H1 (cell line): Measurements from ENCODE around the gene SRGAP3. TPM values are rescaled to one million over a fixed set of nuclear protein-coding genes. Genes with fewer than 3 reads are reported as not detected.

Source experiments
- polyA plus RNA-seq, 7 experiments: library from polyadenylated mRNA; depleted of rRNA in 3 of 7; stranded (reverse) in 5 of 7; unstranded in 2 of 7; fragments of >200 nt in 5 of 7; fragments of 200-250 nt in 2 of 7; gene quantifications; 1 replicate in 5 of 7; 2 replicates in 1 of 7; 4 replicates in 1 of 7; pipeline versions ENCODE4 v1.2.1 to v1.2.3, GENCODE V29; 2011 to 2013; ENCODE audit warnings: missing spikeins in 2 of 7, mixed read lengths in 2 of 7
- total RNA-seq: library from RNA; stranded (reverse); fragmentation: NEBNext Ultra II Directional; extraction: Animal tissue kit (Norgen Biotek cat#: 25700); gene quantifications from 2 replicates; pipeline ENCODE4 v1.2.1, GENCODE V29; 2021
- TF ChIP-seq, protein P1 (sequence below): fragments of 300-600 bp; sonication (generic); IDR thresholded peaks from 2 replicates; pipeline ENCODE4 v1.7.1; 2012; ENCODE audit warnings: low read length, moderate library complexity, mild to moderate bottlenecking, inconsistent platforms; ENCODE audit not compliant: insufficient replicate concordance

Gene SRGAP3
- total and polyA plus RNA-seq, 2 of the 8 experiments (the other 6 are each of a cell fraction or from before 2014, with no cell fraction given), result 5.8 to 11.4 TPM

DNA sequence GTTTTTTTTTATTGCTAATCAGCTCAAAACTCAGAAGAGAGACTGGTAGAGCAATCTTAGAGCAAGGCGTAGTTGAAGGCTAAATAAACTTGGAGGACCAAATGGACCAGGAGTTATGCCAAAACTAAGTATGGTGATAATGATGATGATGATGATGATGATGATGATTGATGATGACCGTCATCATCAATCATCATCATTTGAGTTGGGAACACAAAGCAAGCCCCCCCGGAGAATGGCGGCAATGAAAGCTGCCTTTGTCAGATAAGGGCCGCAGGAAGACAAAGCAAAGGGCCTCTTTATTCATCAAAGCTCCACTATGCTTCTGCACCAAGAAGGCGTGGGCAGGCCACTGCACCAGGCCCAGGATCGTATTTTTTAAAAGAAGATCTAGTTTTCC is 204.1 kb downstream of the SRGAP3 start (continued):
- TF ChIP-seq, protein P1, sequence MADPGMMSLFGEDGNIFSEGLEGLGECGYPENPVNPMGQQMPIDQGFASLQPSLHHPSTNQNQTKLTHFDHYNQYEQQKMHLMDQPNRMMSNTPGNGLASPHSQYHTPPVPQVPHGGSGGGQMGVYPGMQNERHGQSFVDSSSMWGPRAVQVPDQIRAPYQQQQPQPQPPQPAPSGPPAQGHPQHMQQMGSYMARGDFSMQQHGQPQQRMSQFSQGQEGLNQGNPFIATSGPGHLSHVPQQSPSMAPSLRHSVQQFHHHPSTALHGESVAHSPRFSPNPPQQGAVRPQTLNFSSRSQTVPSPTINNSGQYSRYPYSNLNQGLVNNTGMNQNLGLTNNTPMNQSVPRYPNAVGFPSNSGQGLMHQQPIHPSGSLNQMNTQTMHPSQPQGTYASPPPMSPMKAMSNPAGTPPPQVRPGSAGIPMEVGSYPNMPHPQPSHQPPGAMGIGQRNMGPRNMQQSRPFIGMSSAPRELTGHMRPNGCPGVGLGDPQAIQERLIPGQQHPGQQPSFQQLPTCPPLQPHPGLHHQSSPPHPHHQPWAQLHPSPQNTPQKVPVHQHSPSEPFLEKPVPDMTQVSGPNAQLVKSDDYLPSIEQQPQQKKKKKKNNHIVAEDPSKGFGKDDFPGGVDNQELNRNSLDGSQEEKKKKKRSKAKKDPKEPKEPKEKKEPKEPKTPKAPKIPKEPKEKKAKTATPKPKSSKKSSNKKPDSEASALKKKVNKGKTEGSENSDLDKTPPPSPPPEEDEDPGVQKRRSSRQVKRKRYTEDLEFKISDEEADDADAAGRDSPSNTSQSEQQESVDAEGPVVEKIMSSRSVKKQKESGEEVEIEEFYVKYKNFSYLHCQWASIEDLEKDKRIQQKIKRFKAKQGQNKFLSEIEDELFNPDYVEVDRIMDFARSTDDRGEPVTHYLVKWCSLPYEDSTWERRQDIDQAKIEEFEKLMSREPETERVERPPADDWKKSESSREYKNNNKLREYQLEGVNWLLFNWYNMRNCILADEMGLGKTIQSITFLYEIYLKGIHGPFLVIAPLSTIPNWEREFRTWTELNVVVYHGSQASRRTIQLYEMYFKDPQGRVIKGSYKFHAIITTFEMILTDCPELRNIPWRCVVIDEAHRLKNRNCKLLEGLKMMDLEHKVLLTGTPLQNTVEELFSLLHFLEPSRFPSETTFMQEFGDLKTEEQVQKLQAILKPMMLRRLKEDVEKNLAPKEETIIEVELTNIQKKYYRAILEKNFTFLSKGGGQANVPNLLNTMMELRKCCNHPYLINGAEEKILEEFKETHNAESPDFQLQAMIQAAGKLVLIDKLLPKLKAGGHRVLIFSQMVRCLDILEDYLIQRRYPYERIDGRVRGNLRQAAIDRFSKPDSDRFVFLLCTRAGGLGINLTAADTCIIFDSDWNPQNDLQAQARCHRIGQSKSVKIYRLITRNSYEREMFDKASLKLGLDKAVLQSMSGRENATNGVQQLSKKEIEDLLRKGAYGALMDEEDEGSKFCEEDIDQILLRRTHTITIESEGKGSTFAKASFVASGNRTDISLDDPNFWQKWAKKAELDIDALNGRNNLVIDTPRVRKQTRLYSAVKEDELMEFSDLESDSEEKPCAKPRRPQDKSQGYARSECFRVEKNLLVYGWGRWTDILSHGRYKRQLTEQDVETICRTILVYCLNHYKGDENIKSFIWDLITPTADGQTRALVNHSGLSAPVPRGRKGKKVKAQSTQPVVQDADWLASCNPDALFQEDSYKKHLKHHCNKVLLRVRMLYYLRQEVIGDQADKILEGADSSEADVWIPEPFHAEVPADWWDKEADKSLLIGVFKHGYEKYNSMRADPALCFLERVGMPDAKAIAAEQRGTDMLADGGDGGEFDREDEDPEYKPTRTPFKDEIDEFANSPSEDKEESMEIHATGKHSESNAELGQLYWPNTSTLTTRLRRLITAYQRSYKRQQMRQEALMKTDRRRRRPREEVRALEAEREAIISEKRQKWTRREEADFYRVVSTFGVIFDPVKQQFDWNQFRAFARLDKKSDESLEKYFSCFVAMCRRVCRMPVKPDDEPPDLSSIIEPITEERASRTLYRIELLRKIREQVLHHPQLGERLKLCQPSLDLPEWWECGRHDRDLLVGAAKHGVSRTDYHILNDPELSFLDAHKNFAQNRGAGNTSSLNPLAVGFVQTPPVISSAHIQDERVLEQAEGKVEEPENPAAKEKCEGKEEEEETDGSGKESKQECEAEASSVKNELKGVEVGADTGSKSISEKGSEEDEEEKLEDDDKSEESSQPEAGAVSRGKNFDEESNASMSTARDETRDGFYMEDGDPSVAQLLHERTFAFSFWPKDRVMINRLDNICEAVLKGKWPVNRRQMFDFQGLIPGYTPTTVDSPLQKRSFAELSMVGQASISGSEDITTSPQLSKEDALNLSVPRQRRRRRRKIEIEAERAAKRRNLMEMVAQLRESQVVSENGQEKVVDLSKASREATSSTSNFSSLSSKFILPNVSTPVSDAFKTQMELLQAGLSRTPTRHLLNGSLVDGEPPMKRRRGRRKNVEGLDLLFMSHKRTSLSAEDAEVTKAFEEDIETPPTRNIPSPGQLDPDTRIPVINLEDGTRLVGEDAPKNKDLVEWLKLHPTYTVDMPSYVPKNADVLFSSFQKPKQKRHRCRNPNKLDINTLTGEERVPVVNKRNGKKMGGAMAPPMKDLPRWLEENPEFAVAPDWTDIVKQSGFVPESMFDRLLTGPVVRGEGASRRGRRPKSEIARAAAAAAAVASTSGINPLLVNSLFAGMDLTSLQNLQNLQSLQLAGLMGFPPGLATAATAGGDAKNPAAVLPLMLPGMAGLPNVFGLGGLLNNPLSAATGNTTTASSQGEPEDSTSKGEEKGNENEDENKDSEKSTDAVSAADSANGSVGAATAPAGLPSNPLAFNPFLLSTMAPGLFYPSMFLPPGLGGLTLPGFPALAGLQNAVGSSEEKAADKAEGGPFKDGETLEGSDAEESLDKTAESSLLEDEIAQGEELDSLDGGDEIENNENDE, result no peak
